Activated CD4-positive, alpha-beta T cell treated with anti-CD3 and anti-CD28 coated beads for 24 hours (primary cell): Measurements from ENCODE around the gene PSMD8.
A peak's percentile ranks its signal among the peaks of the same experiment; 100 is the strongest.
"Not testable (repeated sequence)": the region's sequence is repeated elsewhere in the genome, so short reads cannot be mapped to it uniquely, and the experiment has no call there.

Experiments used
- DNase-seq, 2 donors: peaks; one replicate each; pipeline ENCODE4 v3.0.0-alpha.2; 2020; ENCODE audit warnings: low read depth in 2 of 2

The PSMD8 gene

GRCh38 chr19:38362076-38362945 is 12.1 kb upstream of the PSMD8 start:
- peak; percentile 70 to 91 for DNase-seq

GRCh38 chr19:38362946-38363688 is 11.3 kb upstream of the PSMD8 start:
- not testable (repeated sequence) for DNase-seq

- DNase-seq, result no peak
Measured at GRCh38 chr19:38367041-38367440, 7.3 kb upstream of the PSMD8 start.

GRCh38 chr19:38369584-38369983 is 4.8 kb upstream of the PSMD8 start:
- no peak for DNase-seq

GRCh38 chr19:38370299-38370698 is 4.1 kb upstream of the PSMD8 start:
- DNase-seq, result no peak

GRCh38 chr19:38371081-38371480 is 3.3 kb upstream of the PSMD8 start:
- DNase-seq, result no peak

- DNase-seq, result no peak
Measured at GRCh38 chr19:38373907-38374331, 452 bp upstream of the PSMD8 start.

GRCh38 chr19:38375098-38375493 is 725 bp downstream of the PSMD8 start:
- DNase-seq, result no peak

- no peak for DNase-seq
Measured at GRCh38 chr19:38375748-38376147, 1.4 kb downstream of the PSMD8 start.

- DNase-seq, result no peak
Measured at GRCh38 chr19:38376576-38376975, 2.2 kb downstream of the PSMD8 start.

- DNase-seq, result no peak
Measured at GRCh38 chr19:38377052-38377451, 2.7 kb downstream of the PSMD8 start.

GRCh38 chr19:38378866-38379265 is 4.5 kb downstream of the PSMD8 start:
- DNase-seq, result no peak

- DNase-seq, result no peak
Measured at GRCh38 chr19:38381138-38381537, 6.8 kb downstream of the PSMD8 start.

GRCh38 chr19:38383184-38383583 is 8.8 kb downstream of the PSMD8 start:
- no peak for DNase-seq

- DNase-seq, result no peak
Measured at GRCh38 chr19:38383743-38384142, 9.4 kb downstream of the PSMD8 start.

- no peak for DNase-seq
Measured at GRCh38 chr19:38384209-38385027, 10.0 kb downstream of the PSMD8 start.

- no peak for DNase-seq
Measured at GRCh38 chr19:38385057-38385803, 10.9 kb downstream of the PSMD8 start.

GRCh38 chr19:38385804-38386257 is 11.5 kb downstream of the PSMD8 start:
- DNase-seq, result no peak

GRCh38 chr19:38386300-38386970 is 12.1 kb downstream of the PSMD8 start:
- DNase-seq, result no peak

GRCh38 chr19:38386971-38387549 is 12.7 kb downstream of the PSMD8 start:
- DNase-seq, result no peak
